Right ventricle myocardium inferior (tissue), 1 donor: ENCODE measurements around the gene TEX19. TPM values are rescaled to one million over a fixed set of nuclear protein-coding genes. Genes with fewer than 3 reads are reported as not detected.

Experiments
- ATAC-seq: fragments of 200-7000 bp; cut with Tn5 transposase; one replicate; pipeline ENCODE4 v1.9.1; 2020; ENCODE audit warnings: mild to moderate bottlenecking, moderate library complexity
- DNase-seq: peaks from one replicate; pipeline ENCODE4 v3.0.0; 2021; ENCODE audit errors: missing footprints
- intact Hi-C: fragments of 100-400 bp; cut with DNase I; formaldehyde crosslinking; loops from one replicate; pipeline ENCODE4 v1.11.0; 2022
- long read RNA-seq: library from polyadenylated mRNA; unstranded; transcript quantifications from one replicate; pipeline ENCODE4 v2.0.0, GENCODE V29; 2021
- total RNA-seq: library from RNA; stranded (reverse); fragmentation: NEBNext Ultra II Directional; extraction: Animal tissue kit (Norgen Biotek cat#: 25700); gene quantifications from one replicate; pipeline ENCODE4 v1.2.1, GENCODE V29; 2021
- donor health status: DM: no; HTN: yes; CAD: no; lungs with severe emphysema.

TEX19 gene, protein sequence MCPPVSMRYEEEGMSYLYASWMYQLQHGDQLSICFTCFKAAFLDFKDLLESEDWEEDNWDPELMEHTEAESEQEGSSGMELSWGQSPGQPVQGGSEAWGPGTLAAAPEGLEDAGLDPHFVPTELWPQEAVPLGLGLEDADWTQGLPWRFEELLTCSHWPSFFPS
- total RNA-seq: not detected
- long read RNA-seq: 0 reads

DNA sequence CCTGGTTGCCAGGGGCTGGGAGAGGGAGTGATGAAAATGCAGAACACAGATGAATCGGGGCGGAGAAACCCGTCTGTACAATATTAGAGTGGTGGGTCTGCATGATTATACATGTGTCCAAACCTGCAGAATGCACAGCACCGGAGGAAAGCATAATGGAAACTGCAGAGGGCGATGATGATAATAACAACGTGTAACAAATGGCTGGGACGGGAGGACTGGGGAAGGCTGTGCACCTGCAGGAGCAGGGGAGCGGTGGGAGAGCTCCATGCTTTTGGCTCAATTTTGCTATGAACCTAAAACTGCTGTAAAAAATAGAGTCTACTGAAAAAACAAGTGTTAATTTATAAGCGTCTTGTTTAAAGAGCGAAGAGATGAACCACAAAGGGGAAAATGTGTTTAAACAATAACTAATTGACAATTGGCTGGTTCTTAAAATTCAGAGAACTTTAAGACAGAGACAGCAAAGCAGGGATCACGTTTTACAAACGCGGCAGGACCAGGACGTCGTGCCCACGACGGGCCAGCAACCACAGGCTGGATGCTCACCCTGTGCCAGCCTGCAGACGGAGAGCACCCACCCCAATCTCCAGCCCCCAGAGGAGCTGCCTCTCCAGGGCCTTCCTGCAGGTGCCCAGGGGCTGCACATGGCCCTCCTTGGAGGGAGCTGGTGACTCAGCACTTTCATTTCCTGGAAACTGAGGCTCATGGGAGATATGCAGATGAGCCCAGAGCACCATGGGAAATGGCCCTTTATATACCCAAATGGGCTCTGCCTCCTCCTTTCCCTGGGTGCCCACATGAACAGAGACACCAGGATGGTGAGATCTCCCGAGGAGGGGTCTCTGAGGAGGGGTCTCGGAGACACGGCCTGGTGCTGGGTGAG is at the start of gene TEX19:
Gene TEX19, plus strand, starts transcription at position 783 of the 886 bp plus-strand sequence. CDS start 2,904 bp downstream, outside the sequence.
- ATAC-seq: no peak
- intact Hi-C loops: loop anchor here (10.0 kb wide), 1 partner anchor 416 kb away; no protein-coding TSS in a partner anchor
- no peak for DNase-seq

DNA sequence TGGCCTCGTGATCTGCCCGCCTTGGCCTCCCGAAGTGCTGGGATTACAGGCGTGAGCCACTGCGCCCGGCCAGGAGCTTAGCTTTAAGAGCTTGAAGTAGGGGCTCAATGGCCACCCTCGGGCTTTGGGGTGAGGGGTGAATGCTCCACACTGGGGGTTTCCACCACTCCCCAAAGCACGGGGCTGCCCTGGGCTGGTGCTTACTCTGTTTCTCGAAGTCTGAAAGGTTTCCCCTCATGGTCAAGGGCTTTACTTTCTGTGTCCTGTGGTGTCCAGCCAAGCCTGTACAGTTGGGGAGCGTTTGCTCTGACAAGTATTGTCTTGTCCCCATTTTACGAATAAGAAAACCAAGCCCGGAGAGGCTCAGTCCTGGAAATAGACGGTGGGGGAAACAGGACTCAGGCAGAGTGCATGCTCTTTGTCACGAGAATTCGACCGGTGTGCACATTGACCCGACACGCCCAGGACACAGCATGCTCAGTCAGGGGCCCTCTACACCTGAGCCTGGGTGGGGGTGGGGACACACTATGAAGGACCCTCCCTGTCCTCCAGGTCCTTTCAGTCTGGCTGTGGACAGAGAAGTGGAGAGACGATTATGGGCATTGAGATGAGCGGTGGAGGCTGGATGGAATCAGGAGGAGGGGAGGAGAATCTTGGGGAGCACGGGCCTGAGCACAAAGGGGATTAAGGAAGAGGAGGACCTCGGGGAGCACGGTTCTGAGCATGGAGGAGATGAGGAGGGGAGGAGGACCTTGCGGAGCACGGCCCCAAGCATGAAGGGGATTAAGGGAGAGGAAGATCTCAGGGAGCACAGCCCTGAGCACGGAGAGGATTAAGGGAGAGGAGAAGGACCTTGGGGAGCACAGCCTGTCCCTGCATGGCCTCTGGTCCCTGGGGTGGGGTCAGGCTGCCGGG is 49.1 kb upstream of the TEX19 start:
- intact Hi-C loops: no loop called here
- DNase-seq: no peak
- ATAC-seq: no peak

DNA sequence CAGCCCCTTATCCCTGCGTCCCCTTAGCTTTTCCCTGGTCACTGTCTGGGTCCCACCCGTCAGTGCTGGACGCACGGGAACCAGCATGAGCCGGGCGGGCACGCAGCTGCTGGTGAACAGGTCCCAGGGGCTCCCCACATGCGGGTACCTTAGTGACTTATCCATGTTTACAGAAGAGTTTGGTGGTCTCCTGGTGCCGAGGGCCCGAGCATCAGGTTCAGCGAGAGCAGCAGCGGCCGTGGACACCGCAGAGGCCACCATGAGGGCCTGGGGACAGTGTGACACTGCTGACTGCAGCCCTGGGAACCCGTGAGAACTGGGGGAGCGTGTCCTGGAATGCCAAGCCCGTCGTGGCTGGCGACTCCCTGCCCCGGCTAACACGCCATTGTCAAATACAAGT is 48.2 kb upstream of the TEX19 start:
- intact Hi-C loops: no loop called here
- no peak for ATAC-seq

DNA sequence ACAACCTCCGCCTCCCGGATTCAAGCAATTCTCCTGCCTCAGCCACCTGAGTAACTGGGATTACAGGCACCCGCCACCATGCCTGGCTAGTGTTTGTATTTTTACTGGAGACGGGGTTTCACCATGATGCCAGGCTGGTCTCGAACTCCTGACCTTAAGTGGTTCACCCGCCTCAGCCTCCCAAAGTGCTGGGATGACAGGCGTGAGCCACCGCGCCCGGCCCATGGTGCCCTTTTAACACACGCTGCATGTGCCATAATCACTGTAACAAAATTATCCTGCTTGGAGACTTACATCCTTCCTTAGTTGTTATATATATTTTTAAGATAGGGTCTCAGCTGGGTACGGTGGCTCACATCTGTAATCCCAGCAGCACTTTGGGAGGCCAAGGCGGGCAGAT is 47.1 kb upstream of the TEX19 start:
- DNase-seq: no peak
- intact Hi-C loops: no loop called here
- no peak for ATAC-seq

More for the DNA sequence above, 48.2 kb upstream of the TEX19 start:
- no peak for DNase-seq

DNA sequence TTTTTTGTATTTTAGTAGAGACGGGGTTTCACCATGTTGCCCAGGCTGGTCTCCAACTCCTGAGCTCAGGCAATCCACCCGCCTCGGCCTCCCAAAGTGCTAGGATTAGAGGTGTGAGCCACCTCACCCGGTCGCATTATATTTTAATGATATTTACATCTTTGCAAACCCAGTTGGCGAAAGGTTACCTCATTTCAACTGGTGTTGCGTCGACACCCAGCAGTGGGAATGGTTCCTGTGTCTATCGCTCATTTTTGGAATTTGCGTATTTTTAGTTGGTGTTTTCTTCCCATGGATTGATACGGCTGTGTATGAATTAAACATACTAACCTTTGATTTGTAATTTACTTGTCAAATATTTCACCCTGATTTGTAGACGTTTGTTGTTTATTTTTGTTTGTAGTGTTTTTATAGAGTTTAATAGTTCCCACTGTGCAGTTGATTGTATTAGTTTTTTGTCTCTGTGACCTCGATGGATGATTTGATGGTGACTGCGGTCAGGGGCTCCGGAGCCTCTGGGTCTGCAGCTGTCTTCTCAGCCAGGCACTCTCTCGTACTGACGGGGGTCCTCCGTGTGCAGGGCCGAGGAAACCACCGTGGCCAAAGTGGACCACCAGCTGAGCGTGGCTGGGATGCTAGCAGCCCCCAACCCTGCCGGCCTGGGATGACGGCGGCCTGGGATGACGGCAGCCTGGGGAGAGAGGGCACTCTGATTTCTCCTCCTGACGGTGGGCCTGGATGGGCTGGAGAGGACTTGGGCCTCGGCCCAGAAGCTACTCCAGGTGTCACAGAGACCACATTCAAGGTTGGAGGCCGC is 45.6 kb upstream of the TEX19 start:
- ATAC-seq: no peak
- intact Hi-C loops: no loop called here
- DNase-seq: no peak

DNA sequence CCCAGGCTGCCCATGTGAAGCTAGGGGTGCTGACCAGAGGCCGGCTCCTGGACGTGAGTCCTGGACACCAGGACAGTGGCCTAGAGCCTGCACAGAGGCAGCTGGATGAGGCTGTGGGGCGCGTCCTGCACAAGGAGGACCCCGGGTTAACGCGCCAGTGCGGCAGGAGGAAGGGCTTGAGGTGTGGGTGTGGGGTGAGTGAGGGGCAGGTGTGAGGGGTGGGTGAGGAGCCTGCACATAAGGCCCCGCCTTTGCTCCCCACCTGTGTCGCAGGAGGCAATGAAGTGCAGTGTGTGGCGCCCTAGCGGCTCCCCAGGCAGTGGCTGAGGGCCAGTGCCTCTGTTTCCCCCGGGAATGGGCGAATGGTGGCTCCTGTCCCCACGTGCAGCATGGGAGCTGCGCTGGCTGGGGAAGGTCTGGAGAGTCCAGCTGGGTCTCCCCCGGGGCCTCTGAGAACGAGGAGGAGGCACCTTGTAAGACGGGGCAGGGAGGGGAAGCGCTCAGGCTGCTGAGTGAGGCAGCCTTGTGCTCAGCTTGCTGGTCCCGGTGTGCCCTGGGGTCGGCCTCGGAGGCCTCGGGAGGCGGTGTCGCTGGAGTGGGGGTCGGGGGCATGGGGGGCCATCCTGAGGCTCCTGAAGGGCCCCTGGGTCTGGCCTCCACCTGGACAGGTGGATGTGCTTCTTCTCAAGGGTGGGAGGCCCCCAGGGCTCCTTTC is 44.9 kb upstream of the TEX19 start:
- ATAC-seq (no peak), DNase-seq (no peak)
- intact Hi-C loops: no loop called here

DNA sequence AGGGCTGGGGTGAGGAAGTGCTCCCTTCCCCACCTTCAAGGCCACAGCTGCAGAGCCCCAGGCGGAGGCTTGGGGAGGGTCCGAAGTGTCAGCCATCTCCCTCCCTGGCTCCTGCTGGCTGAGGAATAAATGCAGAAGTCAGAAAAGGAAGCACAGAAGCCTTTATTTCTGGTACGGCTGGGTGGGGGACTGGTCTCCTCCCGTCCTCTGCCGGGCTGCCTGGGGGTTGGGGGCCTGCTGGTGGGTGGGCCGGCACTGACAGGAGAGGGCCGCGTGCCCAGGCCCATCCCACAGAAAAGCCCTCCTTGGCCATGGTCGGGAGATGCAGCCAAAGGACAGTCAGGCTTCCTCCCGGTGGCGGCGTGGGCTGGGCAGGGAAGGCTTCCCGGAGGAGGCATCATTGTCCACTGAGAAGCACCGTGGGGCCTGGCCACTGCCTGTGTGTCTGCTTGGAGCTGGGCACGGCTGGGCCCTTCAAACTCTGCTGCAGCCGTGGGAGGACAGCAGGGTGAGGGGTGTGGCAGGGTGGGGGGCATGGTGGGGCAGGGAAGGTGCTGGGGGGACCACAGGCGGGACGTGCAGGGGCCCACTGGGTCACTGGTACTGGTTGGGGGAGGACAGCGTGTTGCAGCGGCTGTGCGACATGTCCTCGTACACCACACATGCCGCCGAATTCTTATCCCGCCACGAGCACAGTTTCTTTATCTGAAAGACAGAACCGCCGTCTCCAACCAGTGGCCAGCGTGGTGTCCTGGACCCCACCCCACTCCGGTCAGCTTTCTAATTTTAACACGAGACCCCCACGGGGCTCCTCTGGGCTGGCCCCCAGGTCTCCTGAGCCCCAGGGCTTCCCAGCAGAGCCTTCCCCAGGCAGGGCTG is 44.1 kb upstream of the TEX19 start:
- DNase-seq: no peak
- no peak for ATAC-seq
- intact Hi-C loops: no loop called here

DNA sequence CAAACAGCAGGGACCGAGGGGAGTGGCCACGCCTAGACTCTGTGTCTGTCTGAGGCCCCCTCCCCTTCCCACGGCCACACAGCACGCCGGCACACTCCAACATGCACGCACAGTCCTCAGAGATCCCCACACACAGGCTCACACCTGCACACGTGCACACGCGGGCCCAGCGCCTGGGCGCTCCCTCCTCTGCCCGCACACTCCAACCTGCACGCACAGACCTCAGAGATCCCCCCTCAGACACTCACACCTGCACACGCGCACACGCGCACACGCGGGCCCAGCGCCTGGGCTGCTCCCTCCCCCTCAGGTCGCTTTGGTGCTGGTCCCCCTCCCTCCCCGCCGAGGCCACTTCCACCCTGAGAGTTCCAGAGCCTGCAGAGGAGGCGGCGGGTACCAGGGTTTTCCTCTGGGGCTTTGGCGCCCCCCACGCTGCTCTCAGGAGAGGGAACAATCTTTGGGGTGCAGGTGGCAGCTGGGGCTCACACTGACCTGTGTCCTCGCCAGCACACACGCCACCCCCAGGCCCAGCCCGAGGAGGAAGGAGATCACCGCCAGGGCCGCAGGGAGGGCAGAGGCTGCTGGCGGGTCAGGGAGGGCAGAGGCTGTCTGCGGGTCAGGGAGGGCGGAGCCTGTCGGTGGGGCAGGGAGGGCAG is 43.2 kb upstream of the TEX19 start:
- ATAC-seq (peak; percentile 12), DNase-seq (no peak)
- intact Hi-C loops: no loop called here

DNA sequence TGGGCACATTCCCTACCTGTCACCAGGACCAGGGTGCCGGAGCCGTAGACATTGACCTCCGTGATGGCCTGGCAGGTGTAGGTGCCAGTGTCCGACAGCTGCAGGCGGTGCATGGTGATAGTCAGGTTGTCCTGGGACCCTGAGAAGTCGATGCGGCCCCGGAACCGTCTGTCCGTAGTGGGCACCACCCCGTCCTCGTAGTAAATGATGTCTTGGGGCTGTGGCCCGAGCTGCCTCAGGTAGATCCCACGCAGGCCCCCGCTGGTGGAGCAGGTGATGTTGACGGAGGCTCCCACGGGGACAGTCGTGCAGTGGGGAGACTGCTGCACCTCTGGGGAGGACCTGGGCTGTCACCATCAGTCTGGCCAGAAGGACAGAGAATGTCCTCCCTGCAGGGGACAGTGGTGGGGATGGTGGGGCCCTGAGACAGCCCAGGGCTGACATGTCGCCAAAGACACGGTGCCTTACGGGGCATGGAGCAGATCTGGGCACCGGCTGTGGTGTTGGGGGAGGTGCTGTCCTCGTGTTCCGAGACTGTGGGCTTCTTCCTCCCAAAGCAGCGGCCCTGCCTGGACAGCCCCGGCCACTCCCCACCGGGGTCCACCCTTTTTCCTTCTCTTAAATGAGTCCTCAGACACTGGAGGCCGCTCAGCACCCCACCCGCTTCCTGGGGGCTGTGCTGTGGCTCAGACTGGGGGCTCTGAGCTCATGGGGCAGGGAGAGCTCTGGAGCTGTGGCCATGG is 42.2 kb upstream of the TEX19 start:
- peak; percentile 4 for ATAC-seq
- no peak for DNase-seq
- intact Hi-C loops: no loop called here

DNA sequence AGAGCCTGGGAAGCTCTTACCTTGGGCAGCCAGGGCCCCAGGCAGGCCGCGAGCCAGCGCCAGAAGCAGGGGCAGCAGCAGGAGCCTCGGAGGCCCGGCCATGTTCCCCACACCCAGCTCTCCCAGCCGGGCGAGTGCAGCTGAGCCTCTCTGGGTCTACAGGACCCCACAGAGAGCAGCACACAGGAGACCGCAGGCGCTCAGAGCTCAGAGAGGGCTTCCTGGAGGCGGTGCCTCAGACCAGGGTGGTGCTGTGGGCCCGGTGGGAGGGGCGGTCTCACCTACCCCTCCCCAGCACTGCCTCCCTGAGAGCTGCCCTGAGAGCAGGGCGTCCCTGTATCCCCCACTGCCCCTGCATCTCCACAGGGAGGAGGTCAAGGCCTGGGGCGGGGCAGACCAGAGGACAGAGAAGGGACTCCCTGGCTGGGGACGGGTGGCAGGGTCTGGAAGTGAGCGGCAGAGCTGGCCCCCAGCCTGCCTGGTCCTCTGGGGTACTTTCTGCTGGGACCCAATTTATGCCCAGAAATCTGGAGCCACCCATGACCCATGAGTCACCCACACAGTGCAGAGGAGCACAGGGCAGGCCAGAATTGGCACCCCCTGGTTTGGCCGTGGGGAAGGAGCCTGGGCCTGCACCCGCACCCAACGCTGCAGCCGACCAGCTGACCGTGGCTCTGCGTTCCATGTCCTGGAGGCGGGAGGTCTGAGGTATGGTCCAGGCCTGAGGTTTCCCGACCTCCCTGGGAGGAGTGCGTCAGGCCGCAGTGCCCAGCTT is 41.5 kb upstream of the TEX19 start, which contains the start of gene CD7:
Gene CD7, minus strand, starts transcription at position 215 of the 775 bp plus-strand sequence. Its CDS starts 113 bp downstream, at position 102.
- no peak for DNase-seq
- intact Hi-C loops: no loop called here

DNA sequence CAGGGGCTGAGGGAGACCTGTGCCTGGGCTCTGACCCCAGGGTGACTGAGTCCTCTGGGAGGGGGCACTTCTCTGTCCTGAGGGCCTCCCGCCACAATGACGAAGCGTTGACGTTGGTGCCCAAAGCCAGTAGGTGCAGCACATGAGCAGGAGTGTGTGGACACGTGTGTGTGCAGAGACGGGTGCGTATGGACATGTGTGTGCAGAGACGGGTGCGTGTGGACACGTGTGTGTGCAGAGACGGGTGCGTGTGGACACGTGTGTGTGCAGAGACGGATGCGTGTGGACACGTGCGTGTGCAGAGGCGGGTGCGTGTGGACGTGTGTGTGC is 40.9 kb upstream of the TEX19 start:
- DNase-seq (no peak), ATAC-seq (no peak)
- intact Hi-C loops: no loop called here

More for the DNA sequence above, 41.5 kb upstream of the TEX19 start, which contains the start of gene CD7:
- ATAC-seq: no peak

DNA sequence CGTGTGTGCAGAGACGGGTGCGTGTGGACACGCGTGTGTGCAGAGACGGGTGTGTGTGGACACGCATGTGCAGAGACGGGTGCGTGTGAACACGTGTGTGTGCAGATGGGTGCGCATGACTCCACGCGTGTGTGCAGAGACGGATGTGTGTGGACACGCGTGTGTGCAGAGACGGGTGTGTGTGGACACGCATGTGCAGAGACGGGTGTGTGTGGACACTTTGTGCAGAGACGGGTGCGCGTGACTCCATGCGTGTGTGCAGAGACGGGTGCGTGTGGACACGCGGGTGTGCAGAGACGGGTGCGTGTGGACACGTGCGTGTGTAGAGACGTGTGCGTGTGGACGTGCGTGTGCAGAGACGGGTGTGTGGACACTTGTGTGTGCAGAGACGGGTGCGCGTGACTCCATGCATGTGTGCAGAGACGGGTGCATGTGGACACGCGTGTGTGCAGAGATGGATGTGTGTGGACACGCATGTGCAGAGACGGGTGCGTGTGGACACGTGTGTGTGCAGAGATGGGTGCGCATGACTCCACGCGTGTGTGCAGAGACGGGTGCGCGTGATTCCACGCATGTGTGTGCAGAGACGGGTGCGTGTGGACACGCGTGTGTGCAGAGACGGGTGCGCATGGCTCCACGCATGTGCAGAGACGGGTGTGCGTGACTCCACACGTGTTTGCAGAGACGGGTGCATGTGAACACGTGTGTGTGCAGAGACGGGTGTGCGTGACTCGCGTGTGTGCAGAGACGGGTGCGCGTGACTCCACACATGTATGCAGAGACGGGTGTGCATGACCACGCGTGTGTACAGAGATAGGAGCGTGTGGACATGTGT is 40.1 kb upstream of the TEX19 start:
- DNase-seq (no peak), ATAC-seq (no peak)
- intact Hi-C loops: no loop called here

DNA sequence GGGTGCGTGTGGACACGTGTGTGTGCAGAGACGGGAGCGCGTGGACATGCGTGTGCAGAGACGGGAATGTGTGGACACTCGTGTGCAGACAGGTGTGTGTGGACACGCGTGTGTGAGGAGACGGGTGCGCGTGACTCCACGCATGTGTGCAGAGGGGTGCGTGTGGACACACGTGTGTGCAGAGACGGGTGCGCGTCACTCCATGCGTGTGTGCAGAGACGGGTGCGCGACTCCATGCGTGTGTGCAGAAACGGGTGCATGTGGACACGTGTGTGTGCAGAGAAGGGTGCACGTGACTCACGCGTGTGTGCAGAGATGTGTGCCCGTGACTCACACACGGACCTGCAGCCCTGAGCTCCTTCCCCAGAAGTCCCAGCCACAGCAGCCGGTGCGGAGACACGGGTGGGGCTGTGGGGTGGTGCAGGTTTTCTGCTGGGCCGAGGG is 39.4 kb upstream of the TEX19 start:
- DNase-seq (no peak), ATAC-seq (no peak)
- intact Hi-C loops: loop anchor here (2.0 kb wide), 1 partner anchor 83 kb away; no protein-coding TSS in a partner anchor
